Prostate gland (tissue), 2 donors: ENCODE data around the gene MMD. TPM values are rescaled to one million over a fixed set of nuclear protein-coding genes. Genes with fewer than 3 reads are reported as not detected.

ENCODE experiments used
- DNase-seq: peaks from one replicate; pipeline ENCODE4 v3.0.0-alpha.2; 2019; ENCODE audit warnings: low spot score
- H3K27ac ChIP-seq, 2 donors: fragments of 200-600 bp; sonication (generic); 2 replicates each; pipeline ENCODE4 v1.5.1; 2017 to 2019
- H3K27me3 ChIP-seq: fragments of 200-600 bp; sonication (generic); replicated peaks from 2 replicates; pipeline ENCODE4 v1.5.1; 2019; ENCODE audit not compliant: insufficient read depth
- H3K36me3 ChIP-seq, 2 donors: fragments of 200-600 bp; sonication (generic); 1 replicate in 1 of 2; 2 replicates in 1 of 2; pipeline versions ENCODE4 v1.5.1 to v1.8.1; 2017 to 2019
- H3K4me1 ChIP-seq: fragments of 200-600 bp; sonication (generic); replicated peaks from 2 replicates; pipeline ENCODE4 v1.5.1; 2019
- H3K4me3 ChIP-seq, 2 donors: fragments of 200-600 bp; sonication (generic); 2 replicates each; pipeline ENCODE4 v1.5.1; 2017 to 2019
- H3K9me3 ChIP-seq: fragments of 200-600 bp; sonication (generic); 2 replicates; pipeline ENCODE4 v1.5.1; 2017
- POLR2A ChIP-seq: fragments of 450-650 bp; IDR thresholded peaks from one replicate; pipeline ENCODE4 v1.6.1; 2016; ENCODE audit warnings: antibody characterized with exemption, mild to moderate bottlenecking
- POLR2AphosphoS5 ChIP-seq: sonication (generic); formaldehyde crosslinking; IDR thresholded peaks from one replicate; pipeline ENCODE4 v1.6.1; 2017; ENCODE audit warnings: antibody characterized with exemption
- WGBS: methylation state at CpG from one replicate; pipeline ENCODE4 v1.1.5; 2018; 5-methylcytosine and 5-hydroxymethylcytosine counted together
- intact Hi-C: fragments of 100-400 bp; cut with DNase I; formaldehyde crosslinking; loops from one replicate; pipeline ENCODE4 v1.14.2; 2022
- total RNA-seq, 2 donors: library from RNA; depleted of rRNA; stranded (reverse); fragments of >200 nt; gene quantifications; one replicate each; pipeline ENCODE4 v1.1.0, GENCODE V29; 2016
- TF ChIP-seq, protein P1 (sequence below), 4 experiments: fragments of 200-600 bp in 2 of 4; fragments of 450-650 bp in 2 of 4; sonication (generic) in 2 of 4; IDR thresholded peaks; 1 replicate in 3 of 4; 2 replicates in 1 of 4; pipeline ENCODE4 v1.5.1; 2016 to 2019; ENCODE audit warnings: antibody characterized with exemption in 4 of 4, mild to moderate bottlenecking in 2 of 4, moderate library complexity in 2 of 4

MMD gene
- total RNA-seq, 2 donors from 2014 or later = 8.7 to 55.0 TPM

DNA sequence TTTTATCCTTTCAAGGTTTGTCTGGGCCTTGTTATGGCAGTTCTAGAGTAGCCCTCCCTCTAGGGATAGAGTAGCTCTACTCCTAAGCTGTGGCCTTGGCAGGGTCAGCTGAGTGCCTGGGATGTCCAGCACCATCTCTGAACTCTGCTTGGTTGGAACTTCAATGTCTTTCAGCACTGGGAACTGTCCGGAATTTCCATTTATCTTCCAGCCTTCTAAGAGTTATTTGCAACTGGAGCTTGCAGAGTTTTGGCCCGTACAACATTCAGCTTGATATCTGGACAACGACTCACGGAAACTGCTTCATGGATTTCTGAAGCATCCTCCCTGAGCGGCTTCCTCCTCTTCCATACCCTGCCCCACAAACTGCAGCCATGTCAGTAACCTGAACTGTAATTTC lies 22.9 kb downstream of the MMD start:
- Histone ChIP-seq H3K27ac (no peak overlapping the region), H3K27me3 (no peaks in the 10 kb centered on the region), H3K4me1 (no peaks in the 10 kb centered on the region), H3K36me3 (no peaks in the 10 kb centered on the region), H3K9me3 (no peaks in the 10 kb centered on the region), H3K4me3 (no peak overlapping the region)
- DNase-seq = no peak
- intact Hi-C loops = no loop called here
- TF ChIP-seq, protein P1, sequence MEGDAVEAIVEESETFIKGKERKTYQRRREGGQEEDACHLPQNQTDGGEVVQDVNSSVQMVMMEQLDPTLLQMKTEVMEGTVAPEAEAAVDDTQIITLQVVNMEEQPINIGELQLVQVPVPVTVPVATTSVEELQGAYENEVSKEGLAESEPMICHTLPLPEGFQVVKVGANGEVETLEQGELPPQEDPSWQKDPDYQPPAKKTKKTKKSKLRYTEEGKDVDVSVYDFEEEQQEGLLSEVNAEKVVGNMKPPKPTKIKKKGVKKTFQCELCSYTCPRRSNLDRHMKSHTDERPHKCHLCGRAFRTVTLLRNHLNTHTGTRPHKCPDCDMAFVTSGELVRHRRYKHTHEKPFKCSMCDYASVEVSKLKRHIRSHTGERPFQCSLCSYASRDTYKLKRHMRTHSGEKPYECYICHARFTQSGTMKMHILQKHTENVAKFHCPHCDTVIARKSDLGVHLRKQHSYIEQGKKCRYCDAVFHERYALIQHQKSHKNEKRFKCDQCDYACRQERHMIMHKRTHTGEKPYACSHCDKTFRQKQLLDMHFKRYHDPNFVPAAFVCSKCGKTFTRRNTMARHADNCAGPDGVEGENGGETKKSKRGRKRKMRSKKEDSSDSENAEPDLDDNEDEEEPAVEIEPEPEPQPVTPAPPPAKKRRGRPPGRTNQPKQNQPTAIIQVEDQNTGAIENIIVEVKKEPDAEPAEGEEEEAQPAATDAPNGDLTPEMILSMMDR (IDR thresholded peaks at IDR 0.05) = no peak
- no peak for TF ChIP-seq POLR2A
- TF ChIP-seq POLR2AphosphoS5 = no peak
- WGBS = 86% methylated on average over 5 of the region's 5 CpGs

DNA sequence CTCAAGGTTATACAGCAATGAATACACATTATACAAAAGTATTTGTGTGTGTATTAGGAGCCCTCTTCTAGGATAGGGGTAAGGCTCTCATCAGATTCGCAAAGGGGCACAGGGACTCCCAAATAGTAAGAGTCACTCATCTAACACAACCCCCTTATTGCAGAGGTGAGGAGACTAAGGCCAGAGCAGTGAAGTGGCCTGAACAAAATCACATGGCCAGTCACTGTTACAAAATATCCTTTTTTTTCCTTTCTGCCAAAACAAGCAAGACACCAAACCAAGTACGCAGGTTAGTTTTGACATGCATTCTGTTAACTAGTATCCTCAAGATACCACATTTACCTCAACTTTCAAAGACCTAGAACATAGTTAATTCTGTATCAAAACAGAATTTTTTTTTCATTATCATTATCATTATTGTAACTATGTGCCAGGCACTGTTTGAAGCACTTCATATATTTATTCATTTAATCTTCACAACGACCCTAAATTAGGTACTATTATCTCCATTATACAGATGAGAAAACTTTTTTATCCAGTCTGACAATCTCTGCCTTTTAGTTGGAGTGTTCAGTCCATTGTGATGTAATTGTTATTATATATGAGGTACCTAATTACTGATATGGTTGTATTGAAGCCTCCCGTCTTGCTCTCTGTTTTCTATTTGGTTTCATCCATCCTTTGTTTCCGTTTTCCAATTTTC lies 25.7 kb downstream of the MMD start:
- Histone ChIP-seq H3K4me1 (no peaks in the 10 kb centered on the region), H3K36me3 (no peaks in the 10 kb centered on the region), H3K9me3 (no peaks in the 10 kb centered on the region), H3K27me3 (no peaks in the 10 kb centered on the region), H3K4me3 (no peak overlapping the region), H3K27ac (no peak overlapping the region)
- 98% methylated on average over 5 of the region's 5 CpGs for WGBS
- TF ChIP-seq, protein P1 (IDR thresholded peaks at IDR 0.05) = no peak
- TF ChIP-seq POLR2AphosphoS5 = no peak
- TF ChIP-seq POLR2A = no peak
- intact Hi-C loops = no loop called here
- DNase-seq = no peak

DNA sequence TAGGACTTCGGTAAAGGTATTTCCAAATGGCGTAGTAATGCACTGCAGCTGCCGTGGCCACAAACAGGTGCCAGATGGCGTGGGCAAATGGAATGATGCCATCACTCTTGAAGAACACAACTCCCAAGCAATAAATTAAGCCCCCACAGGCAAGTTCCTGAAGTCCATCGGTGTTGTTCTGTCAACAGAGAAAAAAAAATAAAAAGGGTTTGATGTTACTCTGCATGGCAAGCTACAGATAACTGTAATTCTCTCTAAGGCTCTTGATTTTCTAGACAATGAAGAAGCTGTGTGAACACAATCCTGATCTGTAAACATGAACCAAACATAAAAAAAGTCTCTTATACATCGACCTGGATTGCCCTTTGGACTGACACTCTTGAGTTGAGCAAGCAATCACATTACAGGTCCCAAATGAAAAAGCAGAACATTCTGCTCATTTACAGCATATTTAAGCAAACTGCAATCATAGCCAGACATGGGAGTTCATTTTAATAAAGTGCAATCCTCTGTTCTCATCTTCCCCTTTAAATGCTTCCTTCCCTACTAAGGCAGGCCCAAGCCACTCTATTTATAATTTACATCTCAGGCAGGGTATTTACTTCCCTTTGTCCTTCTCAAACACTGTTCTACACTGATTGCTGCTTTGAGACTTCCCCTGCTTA lies 27.1 kb downstream of the MMD start:
- H3K27ac ChIP-seq = no peak overlapping the region
- no peak overlapping the region for H3K4me3 ChIP-seq

DNA sequence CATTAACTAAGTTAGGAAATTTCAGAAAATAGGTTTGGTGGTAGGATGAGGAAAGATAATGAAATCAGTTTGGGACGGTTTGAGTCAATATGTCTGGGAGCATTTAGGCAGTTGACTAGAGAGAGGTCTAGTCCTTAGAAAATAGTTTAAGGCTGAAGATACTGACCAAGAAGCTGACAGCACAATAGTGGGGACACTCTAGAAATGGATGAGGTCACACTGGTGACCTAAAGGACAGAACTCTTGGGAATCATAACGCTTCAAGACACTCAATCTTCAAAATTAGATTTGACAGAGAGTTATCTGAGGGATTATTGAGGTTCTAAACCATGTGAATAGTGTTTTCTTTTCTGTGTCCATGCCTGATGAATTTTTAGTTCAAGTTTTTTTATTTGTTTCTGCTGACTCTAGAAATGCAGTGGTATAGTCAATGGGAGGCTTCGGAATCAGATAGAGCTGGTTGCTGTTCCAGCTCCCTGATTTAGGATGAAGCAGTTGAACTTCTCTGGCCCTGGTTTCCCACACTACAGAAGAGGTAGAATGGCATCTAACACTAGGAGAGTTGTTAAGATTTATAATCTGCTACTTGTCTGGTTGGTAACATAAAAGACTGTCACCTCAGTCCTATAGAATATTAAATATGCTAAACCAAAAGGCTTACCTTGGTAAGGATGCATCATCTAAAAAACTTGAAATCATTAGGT lies 29.7 kb downstream of the MMD start:
- no peaks in the 10 kb centered on the region for H3K36me3 ChIP-seq
- 93% methylated on average over 3 of the region's 3 CpGs for whole genome bisulfite sequencing
- H3K27me3 ChIP-seq = no peaks in the 10 kb centered on the region
- H3K27ac ChIP-seq = no peak overlapping the region
- no peak overlapping the region for H3K4me3 ChIP-seq
- intact Hi-C loops = no loop called here
- DNase-seq = no peak
- TF ChIP-seq, protein P1 (IDR thresholded peaks at IDR 0.05) = no peak
- TF ChIP-seq POLR2AphosphoS5 = no peak
- no peaks in the 10 kb centered on the region for H3K9me3 ChIP-seq
- H3K4me1 ChIP-seq = no peaks in the 10 kb centered on the region

More for the DNA sequence above, 27.1 kb downstream of the MMD start:
- DNase-seq = no peak
- WGBS = 65% methylated on average over 6 of the region's 6 CpGs
- TF ChIP-seq POLR2AphosphoS5 (no peak), POLR2A (no peak)
- TF ChIP-seq, protein P1 (IDR thresholded peaks at IDR 0.05) = no peak
- H3K36me3 ChIP-seq = no peaks in the 10 kb centered on the region
- H3K27me3 ChIP-seq = no peaks in the 10 kb centered on the region
- intact Hi-C loops = no loop called here
- no peaks in the 10 kb centered on the region for H3K9me3 ChIP-seq
- no peaks in the 10 kb centered on the region for H3K4me1 ChIP-seq
